ENCODE results near the gene NUP160. TPM values are rescaled to one million over a fixed set of nuclear protein-coding genes. Genes with fewer than 3 reads are reported as not detected.

Gene NUP160
- total RNA-seq, 1 experiment from 2014 or later: 27.4 TPM

Other genes starting within 250 kb of the NUP160 start
- gene MTCH2, start 205.8 kb downstream of the NUP160 start, total RNA-seq (2014; rRNA removed; shearing (Covaris generic)): 135 and 158 TPM in 2 replicates
- gene AGBL2, start 133.0 kb downstream of the NUP160 start, total RNA-seq (2014; rRNA removed; shearing (Covaris generic)): 0.29 and 0.48 TPM in 2 replicates
- gene FNBP4, start 81.0 kb downstream of the NUP160 start, total RNA-seq (2014; rRNA removed; shearing (Covaris generic)): 24.0 and 27.0 TPM in 2 replicates
- 13.6 and 14.2 TPM in 2 replicates for gene PTPRJ, start 132.2 kb upstream of the NUP160 start, total RNA-seq (2014; rRNA removed; shearing (Covaris generic))

Data from RPMI7951 (cell line).